ENCODE data around the gene MLIP. TPM values are rescaled to one million over a fixed set of nuclear protein-coding genes. Genes with fewer than 3 reads are reported as not detected.

The MLIP gene
- polyA plus RNA-seq, 3 donors: 0.48 to 1.2 (median 0.52) TPM

GRCh38 chr6:54130179-54130578, 18.9 kb downstream of the MLIP start:
- no peak for DNase-seq (ENCODE audit: extremely low read depth in 1 of 11, low read depth in 9 of 11, low spot score in 4 of 11)

- DNase-seq (ENCODE audit: extremely low read depth in 1 of 11, low read depth in 9 of 11, low spot score in 4 of 11): no peak
Observed at GRCh38 chr6:54132587-54132986, 21.3 kb downstream of the MLIP start.

GRCh38 chr6:54133186-54133585, 21.9 kb downstream of the MLIP start:
- no peak for DNase-seq (ENCODE audit: extremely low read depth in 1 of 11, low read depth in 9 of 11, low spot score in 4 of 11)

GRCh38 chr6:54134935-54135334, 23.7 kb downstream of the MLIP start:
- DNase-seq (ENCODE audit: extremely low read depth in 1 of 11, low read depth in 9 of 11, low spot score in 4 of 11): no peak

GRCh38 chr6:54135665-54136369, 24.6 kb downstream of the MLIP start:
- DNase-seq (ENCODE audit: extremely low read depth in 1 of 11, low read depth in 9 of 11, low spot score in 4 of 11): peak in 9 of 11 donors; percentile 2 to 38 (median 15)

- DNase-seq (ENCODE audit: extremely low read depth in 1 of 11, low read depth in 9 of 11, low spot score in 4 of 11): no peak
Observed at GRCh38 chr6:54138795-54139194, 27.6 kb downstream of the MLIP start.

GRCh38 chr6:54140811-54141210, 29.6 kb downstream of the MLIP start:
- no peak for DNase-seq (ENCODE audit: extremely low read depth in 1 of 11, low read depth in 9 of 11, low spot score in 4 of 11)

GRCh38 chr6:54142889-54143519, 31.8 kb downstream of the MLIP start:
- no peak for DNase-seq (ENCODE audit: extremely low read depth in 1 of 11, low read depth in 9 of 11, low spot score in 4 of 11)

GRCh38 chr6:54151861-54152260, 40.6 kb downstream of the MLIP start:
- no peak for DNase-seq (ENCODE audit: extremely low read depth in 1 of 11, low read depth in 9 of 11, low spot score in 4 of 11)

- DNase-seq (ENCODE audit: extremely low read depth in 1 of 11, low read depth in 9 of 11, low spot score in 4 of 11): no peak
Observed at GRCh38 chr6:54156650-54157250, 45.5 kb downstream of the MLIP start.

GRCh38 chr6:54157405-54157804, 46.2 kb downstream of the MLIP start:
- DNase-seq (ENCODE audit: extremely low read depth in 1 of 11, low read depth in 9 of 11, low spot score in 4 of 11): no peak

- no peak for DNase-seq (ENCODE audit: extremely low read depth in 1 of 11, low read depth in 9 of 11, low spot score in 4 of 11)
Observed at GRCh38 chr6:54173089-54173488, 61.8 kb downstream of the MLIP start.

- no peak for DNase-seq (ENCODE audit: extremely low read depth in 1 of 11, low read depth in 9 of 11, low spot score in 4 of 11)
Observed at GRCh38 chr6:54179152-54179551, 67.9 kb downstream of the MLIP start.

GRCh38 chr6:54183616-54184015, 72.4 kb downstream of the MLIP start:
- DNase-seq (ENCODE audit: extremely low read depth in 1 of 11, low read depth in 9 of 11, low spot score in 4 of 11): no peak

- DNase-seq (ENCODE audit: extremely low read depth in 1 of 11, low read depth in 9 of 11, low spot score in 4 of 11): no peak
Observed at GRCh38 chr6:54185885-54186284, 74.6 kb downstream of the MLIP start.

GRCh38 chr6:54188846-54189245, 77.6 kb downstream of the MLIP start:
- DNase-seq (ENCODE audit: extremely low read depth in 1 of 11, low read depth in 9 of 11, low spot score in 4 of 11): no peak

- peak in 3 of 11 donors; percentile 11 to 21 (median 12) for DNase-seq (ENCODE audit: extremely low read depth in 1 of 11, low read depth in 9 of 11, low spot score in 4 of 11)
Observed at GRCh38 chr6:54191461-54191860, 80.2 kb downstream of the MLIP start.

- DNase-seq (ENCODE audit: extremely low read depth in 1 of 11, low read depth in 9 of 11, low spot score in 4 of 11): no peak
Observed at GRCh38 chr6:54192993-54193392, 81.8 kb downstream of the MLIP start.

- no peak for DNase-seq (ENCODE audit: extremely low read depth in 1 of 11, low read depth in 9 of 11, low spot score in 4 of 11)
Observed at GRCh38 chr6:54193560-54193959, 82.3 kb downstream of the MLIP start.

GRCh38 chr6:54194067-54194466, 82.8 kb downstream of the MLIP start:
- no peak for DNase-seq (ENCODE audit: extremely low read depth in 1 of 11, low read depth in 9 of 11, low spot score in 4 of 11)
